GM18517 (cell line): Measurements from ENCODE around the gene SPANXN2.
"Not testable (repeated sequence)": the region's sequence is repeated elsewhere in the genome, so short reads cannot be mapped to it uniquely, and the experiment has no call there.

Experiments used
- ATAC-seq: cut with Tn5 transposase; IDR thresholded peaks from one replicate; pipeline ENCODE4 v1.9.1; 2021; ENCODE audit warnings: mild to moderate bottlenecking, moderate library complexity; ENCODE audit not compliant: unreplicated experiment

SPANXN2 gene

GRCh38 chrX:143720652-143721051, at the start of gene SPANXN2:
Gene SPANXN2, minus strand, starts transcription at chrX:143720752. Its CDS starts 84 bp downstream, at chrX:143720668.
- ATAC-seq: not testable (repeated sequence)

- no peak for ATAC-seq
Observed at GRCh38 chrX:143768976-143769375, 48.4 kb upstream of the SPANXN2 start.

- ATAC-seq: not testable (repeated sequence)
Observed at GRCh38 chrX:143767789-143768188, 47.2 kb upstream of the SPANXN2 start.

GRCh38 chrX:143757887-143758286, 37.3 kb upstream of the SPANXN2 start:
- ATAC-seq: no peak

GRCh38 chrX:143757375-143757774, 36.8 kb upstream of the SPANXN2 start:
- ATAC-seq: no peak

GRCh38 chrX:143754183-143754582, 33.6 kb upstream of the SPANXN2 start:
- no peak for ATAC-seq

- no peak for ATAC-seq
Observed at GRCh38 chrX:143733866-143734265, 13.3 kb upstream of the SPANXN2 start.

- ATAC-seq: no peak
Observed at GRCh38 chrX:143726296-143726695, 5.7 kb upstream of the SPANXN2 start.

GRCh38 chrX:143701460-143701859, 19.1 kb downstream of the SPANXN2 start:
- ATAC-seq: no peak

- ATAC-seq: no peak
Observed at GRCh38 chrX:143694885-143695284, 25.7 kb downstream of the SPANXN2 start.

- ATAC-seq: no peak
Observed at GRCh38 chrX:143683486-143683885, 37.1 kb downstream of the SPANXN2 start.

GRCh38 chrX:143674926-143675325, 45.6 kb downstream of the SPANXN2 start:
- no peak for ATAC-seq

GRCh38 chrX:143669395-143669794, 51.2 kb downstream of the SPANXN2 start:
- no peak for ATAC-seq

- ATAC-seq: no peak
Observed at GRCh38 chrX:143664302-143664701, 56.2 kb downstream of the SPANXN2 start.

GRCh38 chrX:143663755-143664154, 56.8 kb downstream of the SPANXN2 start:
- no peak for ATAC-seq
